ENCODE measurements around the gene SMLR1.

- TF ChIP-seq EZH2 (IDR thresholded peaks at IDR 0.05; ENCODE audit: insufficient read depth, poor library complexity, severe bottlenecking) (no peak), EZH2phosphoT487 (IDR thresholded peaks at IDR 0.05; ENCODE audit: insufficient read depth, low read depth) (no peak)
These were observed 23.8 kb downstream of the SMLR1 start for GRCh38 chr6:130851026-130851425.
